Activated naive CD8-positive, alpha-beta T cell treated with anti-CD3 and anti-CD28 coated beads for 36 hours (primary cell): Measurements from ENCODE around the gene ENOX1. TPM values are rescaled to one million over a fixed set of nuclear protein-coding genes. Genes with fewer than 3 reads are reported as not detected.

Source experiments
- DNase-seq: peaks from one replicate; pipeline ENCODE4 v3.0.0; 2021
- H3K27ac Mint-ChIP-seq: one replicate; pipeline ENCODE4 v1.8.0; 2022; ENCODE audit warnings: mild to moderate bottlenecking, moderate library complexity, mixed read lengths
- H3K27me3 Mint-ChIP-seq: one replicate; pipeline ENCODE4 v1.8.0; 2022; ENCODE audit warnings: mild to moderate bottlenecking, mixed read lengths
- H3K36me3 Mint-ChIP-seq: one replicate; pipeline ENCODE4 v1.8.0; 2021; ENCODE audit warnings: mild to moderate bottlenecking, mixed read lengths
- H3K4me1 Mint-ChIP-seq: one replicate; pipeline ENCODE4 v1.8.0; 2021; ENCODE audit warnings: mixed read lengths
- H3K4me3 Mint-ChIP-seq: one replicate; pipeline ENCODE4 v1.8.0; 2022; ENCODE audit warnings: mild to moderate bottlenecking, moderate library complexity, mixed read lengths
- H3K9me3 Mint-ChIP-seq: one replicate; pipeline ENCODE4 v1.8.0; 2022; ENCODE audit warnings: mixed read lengths
- total RNA-seq, 2 experiments: library from RNA; stranded (reverse); gene quantifications; one replicate each; pipeline ENCODE4 v1.2.3, GENCODE V29; 2021

The ENOX1 gene
- total RNA-seq, 2 experiments from 2014 or later: not detected

DNA sequence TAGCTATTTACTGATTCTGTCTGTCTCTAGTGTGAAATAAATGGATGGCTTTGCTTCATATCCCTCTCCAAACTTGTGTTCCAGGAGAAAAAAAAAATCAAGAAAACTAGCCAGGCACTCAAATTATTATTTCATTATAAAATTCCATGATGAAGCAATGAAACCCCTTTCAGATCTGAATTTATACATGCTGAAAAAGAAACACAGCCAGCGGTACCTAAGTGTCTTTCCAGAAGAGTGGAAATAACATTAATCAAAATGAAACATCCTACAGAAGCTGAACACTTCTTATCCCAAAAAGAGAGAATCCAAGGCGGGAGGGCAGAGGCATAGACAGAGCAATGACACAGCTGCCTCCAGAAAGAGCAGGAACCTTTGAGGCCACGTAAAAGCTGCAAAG is 15.9 kb downstream of the ENOX1 start:
- H3K9me3 Mint-ChIP-seq: no peaks in the 10 kb centered on the region
- DNase-seq: no peak
- no peak overlapping the region for H3K4me3 Mint-ChIP-seq

GRCh38 chr13:43769529-43769928 is 17.2 kb downstream of the ENOX1 start:
- peaks cover 7% of the 10 kb centered on the region for H3K27me3 Mint-ChIP-seq
- H3K4me3 Mint-ChIP-seq: no peak overlapping the region
- H3K9me3 Mint-ChIP-seq: no peaks in the 10 kb centered on the region
- no peak overlapping the region for H3K27ac Mint-ChIP-seq
- no peaks in the 10 kb centered on the region for H3K36me3 Mint-ChIP-seq
- peaks cover 2% of the 10 kb centered on the region for H3K4me1 Mint-ChIP-seq
- DNase-seq: no peak

More for the DNA sequence above, 15.9 kb downstream of the ENOX1 start:
- Mint-ChIP-seq H3K27ac (no peak overlapping the region), H3K27me3 (peaks cover 4% of the 10 kb centered on the region), H3K36me3 (no peaks in the 10 kb centered on the region), H3K4me1 (peaks cover 2% of the 10 kb centered on the region)

GRCh38 chr13:43767341-43767931 is 19.3 kb downstream of the ENOX1 start:
- DNase-seq: no peak
- Mint-ChIP-seq H3K27ac (no peak overlapping the region), H3K9me3 (no peaks in the 10 kb centered on the region), H3K4me1 (peaks cover 2% of the 10 kb centered on the region), H3K4me3 (no peak overlapping the region), H3K27me3 (peaks cover 9% of the 10 kb centered on the region), H3K36me3 (no peaks in the 10 kb centered on the region)

GRCh38 chr13:43766725-43767124 is 20.0 kb downstream of the ENOX1 start:
- Mint-ChIP-seq H3K4me1 (peaks cover 2% of the 10 kb centered on the region), H3K36me3 (no peaks in the 10 kb centered on the region), H3K9me3 (no peaks in the 10 kb centered on the region), H3K27me3 (peaks cover 9% of the 10 kb centered on the region), H3K27ac (no peak overlapping the region), H3K4me3 (no peak overlapping the region)
- DNase-seq: no peak

GRCh38 chr13:43764349-43764748 is 22.4 kb downstream of the ENOX1 start:
- H3K27ac Mint-ChIP-seq: no peak overlapping the region
- H3K4me3 Mint-ChIP-seq: no peak overlapping the region
- no peaks in the 10 kb centered on the region for H3K9me3 Mint-ChIP-seq
- no peaks in the 10 kb centered on the region for H3K4me1 Mint-ChIP-seq
- no peak for DNase-seq
- no peaks in the 10 kb centered on the region for H3K36me3 Mint-ChIP-seq
- peaks cover 16% of the 10 kb centered on the region for H3K27me3 Mint-ChIP-seq

- Mint-ChIP-seq H3K36me3 (no peaks in the 10 kb centered on the region), H3K27ac (no peak overlapping the region)
Measured at GRCh38 chr13:43763143-43763759, 23.5 kb downstream of the ENOX1 start.

DNA sequence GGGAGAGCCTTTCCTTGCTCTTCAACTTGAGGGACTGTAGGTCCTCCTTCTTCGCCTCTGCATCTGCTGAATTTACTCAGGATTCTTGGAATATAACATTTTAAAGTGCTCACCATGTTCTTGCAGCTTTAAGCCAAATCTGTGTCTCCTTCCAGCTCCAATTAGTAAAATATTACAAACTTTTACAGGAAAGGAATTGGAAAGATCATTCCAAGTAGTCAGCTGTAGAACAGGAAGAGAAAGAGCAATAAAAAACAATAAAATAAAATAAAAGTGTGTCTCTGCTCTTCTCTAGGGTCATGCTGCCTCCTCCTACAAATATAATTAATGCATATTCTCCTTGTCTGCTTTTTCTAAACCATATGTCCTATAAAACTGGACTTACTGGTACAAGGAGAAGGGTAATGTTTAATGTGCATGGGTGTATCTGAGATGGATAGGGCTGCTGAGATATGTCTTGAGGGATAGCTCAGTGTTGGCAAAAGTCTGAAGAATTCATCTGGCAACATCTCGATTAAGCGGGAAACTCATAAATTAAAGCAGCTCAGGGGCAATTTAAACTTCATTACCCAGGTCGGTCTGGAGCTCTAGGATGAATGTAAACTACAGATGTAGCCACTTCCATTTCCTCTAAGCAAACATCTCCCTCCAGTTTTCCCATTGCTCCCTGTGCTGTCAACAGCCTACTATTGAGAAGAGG is 25.0 kb downstream of the ENOX1 start:
- H3K36me3 Mint-ChIP-seq: no peaks in the 10 kb centered on the region

More at GRCh38 chr13:43763143-43763759, 23.5 kb downstream of the ENOX1 start:
- H3K4me1 Mint-ChIP-seq: peaks cover 2% of the 10 kb centered on the region
- H3K4me3 Mint-ChIP-seq: no peak overlapping the region
- peaks cover 16% of the 10 kb centered on the region for H3K27me3 Mint-ChIP-seq
- no peaks in the 10 kb centered on the region for H3K9me3 Mint-ChIP-seq
- no peak for DNase-seq

GRCh38 chr13:43760257-43760656 is 26.5 kb downstream of the ENOX1 start:
- DNase-seq: no peak
- no peak overlapping the region for H3K4me3 Mint-ChIP-seq
- no peaks in the 10 kb centered on the region for H3K36me3 Mint-ChIP-seq
- no peak overlapping the region for H3K27ac Mint-ChIP-seq
- peaks cover 28% of the 10 kb centered on the region for H3K27me3 Mint-ChIP-seq
- H3K4me1 Mint-ChIP-seq: peaks cover 2% of the 10 kb centered on the region
- H3K9me3 Mint-ChIP-seq: no peaks in the 10 kb centered on the region

More for the DNA sequence above, 25.0 kb downstream of the ENOX1 start:
- no peak for DNase-seq
- H3K27ac Mint-ChIP-seq: no peak overlapping the region
- H3K27me3 Mint-ChIP-seq: peaks cover 20% of the 10 kb centered on the region
- no peaks in the 10 kb centered on the region for H3K9me3 Mint-ChIP-seq
- H3K4me3 Mint-ChIP-seq: no peak overlapping the region
- H3K4me1 Mint-ChIP-seq: peaks cover 2% of the 10 kb centered on the region

GRCh38 chr13:43758834-43759233 is 27.9 kb downstream of the ENOX1 start:
- Mint-ChIP-seq H3K4me3 (no peak overlapping the region), H3K27ac (no peak overlapping the region), H3K9me3 (no peaks in the 10 kb centered on the region), H3K4me1 (peaks cover 2% of the 10 kb centered on the region), H3K36me3 (no peaks in the 10 kb centered on the region), H3K27me3 (peaks cover 24% of the 10 kb centered on the region)
- DNase-seq: no peak

GRCh38 chr13:43757266-43757665 is 29.5 kb downstream of the ENOX1 start:
- DNase-seq: no peak
- H3K27ac Mint-ChIP-seq: no peak overlapping the region
- peaks cover 2% of the 10 kb centered on the region for H3K4me1 Mint-ChIP-seq
- no peak overlapping the region for H3K4me3 Mint-ChIP-seq
- H3K36me3 Mint-ChIP-seq: no peaks in the 10 kb centered on the region
- H3K27me3 Mint-ChIP-seq: peaks cover 24% of the 10 kb centered on the region
- H3K9me3 Mint-ChIP-seq: no peaks in the 10 kb centered on the region

- Mint-ChIP-seq H3K4me1 (peaks cover 2% of the 10 kb centered on the region), H3K9me3 (no peaks in the 10 kb centered on the region), H3K27ac (no peak overlapping the region), H3K27me3 (peaks cover 24% of the 10 kb centered on the region), H3K4me3 (no peak overlapping the region), H3K36me3 (no peaks in the 10 kb centered on the region)
- no peak for DNase-seq
Measured at GRCh38 chr13:43755844-43756243, 30.9 kb downstream of the ENOX1 start.

DNA sequence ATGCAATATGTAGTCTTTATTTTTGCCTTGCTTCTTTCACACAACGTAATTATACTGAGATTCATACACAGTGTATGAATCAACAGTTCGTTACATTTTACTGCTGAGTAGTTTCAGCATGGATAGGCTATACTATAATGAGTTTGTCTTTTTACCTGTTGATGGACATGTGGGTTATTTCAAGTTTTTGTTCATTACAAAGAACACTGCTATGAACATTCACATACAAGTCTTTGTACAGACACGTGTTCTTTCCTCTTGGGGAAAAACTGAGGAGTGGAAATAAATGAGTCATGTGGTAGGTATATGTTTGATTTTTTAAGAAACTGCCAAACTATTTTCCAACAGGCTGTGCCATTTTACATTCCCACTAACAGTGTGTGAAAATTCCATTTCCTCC is 35.1 kb downstream of the ENOX1 start:
- peaks cover 24% of the 10 kb centered on the region for H3K27me3 Mint-ChIP-seq
- H3K4me1 Mint-ChIP-seq: no peaks in the 10 kb centered on the region
- no peaks in the 10 kb centered on the region for H3K36me3 Mint-ChIP-seq
- no peak overlapping the region for H3K27ac Mint-ChIP-seq
- DNase-seq: no peak
- H3K4me3 Mint-ChIP-seq: no peak overlapping the region
- no peaks in the 10 kb centered on the region for H3K9me3 Mint-ChIP-seq

DNA sequence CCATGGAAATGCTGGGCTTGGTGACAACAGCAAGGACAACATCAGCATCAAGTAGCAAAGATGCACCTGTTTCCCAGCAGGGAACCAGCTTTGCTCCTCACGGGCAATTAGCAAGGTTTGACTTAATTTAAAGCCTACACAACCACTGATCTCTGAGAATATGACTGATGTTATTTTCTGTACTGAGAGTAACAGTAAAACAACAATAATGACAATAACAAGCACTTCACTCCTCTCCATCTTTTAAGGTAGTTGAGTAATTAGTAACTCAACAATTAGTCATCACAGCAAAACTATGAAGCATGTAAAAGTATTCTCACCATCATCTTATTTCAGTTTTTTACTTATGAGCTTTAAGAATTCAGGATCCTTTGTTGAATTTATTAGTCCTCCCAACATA is 37.3 kb downstream of the ENOX1 start:
- Mint-ChIP-seq H3K36me3 (no peaks in the 10 kb centered on the region), H3K27ac (no peak overlapping the region), H3K27me3 (peaks cover 12% of the 10 kb centered on the region), H3K9me3 (no peaks in the 10 kb centered on the region), H3K4me3 (no peak overlapping the region), H3K4me1 (no peaks in the 10 kb centered on the region)
- no peak for DNase-seq

DNA sequence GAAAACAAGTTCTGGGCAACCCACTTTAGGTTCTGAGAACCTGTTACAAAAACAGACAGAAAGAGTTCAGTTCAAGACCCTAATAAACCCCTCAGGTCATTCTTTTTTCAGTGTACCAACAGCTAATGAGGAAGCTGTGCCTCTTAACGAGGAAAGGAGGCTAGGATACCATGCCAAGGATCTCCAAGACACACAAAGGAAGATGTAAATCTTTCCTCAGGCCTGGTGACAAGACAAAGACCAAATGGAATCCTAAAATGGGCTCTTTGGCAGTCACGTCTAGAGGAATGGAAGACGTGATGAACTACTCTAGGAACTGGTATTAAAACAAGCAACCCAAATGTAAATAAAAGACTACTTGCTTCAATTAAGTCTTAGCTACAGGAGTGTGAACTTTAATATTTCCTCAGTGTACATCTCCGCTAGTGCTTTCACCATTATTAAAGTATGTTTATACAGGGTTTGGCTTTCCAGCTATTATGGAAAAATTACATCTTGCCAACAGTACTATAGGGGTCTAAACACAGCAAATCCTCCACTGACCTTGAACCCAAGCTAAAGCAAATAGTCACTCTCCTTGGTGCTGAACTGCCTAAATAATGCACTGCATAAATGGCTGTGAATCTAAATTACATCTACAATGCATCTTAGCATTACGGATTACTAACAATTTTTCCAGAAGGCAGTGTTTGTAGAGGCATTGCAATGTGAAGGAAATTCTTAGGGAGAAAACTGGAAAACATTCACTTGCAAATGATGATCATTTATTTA is 42.3 kb downstream of the ENOX1 start:
- no peaks in the 10 kb centered on the region for H3K4me1 Mint-ChIP-seq
- H3K36me3 Mint-ChIP-seq: no peaks in the 10 kb centered on the region
- no peak overlapping the region for H3K4me3 Mint-ChIP-seq
- DNase-seq: no peak
- no peaks in the 10 kb centered on the region for H3K9me3 Mint-ChIP-seq
- H3K27ac Mint-ChIP-seq: no peak overlapping the region
- peaks cover 9% of the 10 kb centered on the region for H3K27me3 Mint-ChIP-seq

GRCh38 chr13:43742911-43743310 is 43.9 kb downstream of the ENOX1 start:
- Mint-ChIP-seq H3K36me3 (no peaks in the 10 kb centered on the region), H3K4me3 (no peak overlapping the region), H3K27me3 (peaks cover 2% of the 10 kb centered on the region), H3K4me1 (no peaks in the 10 kb centered on the region), H3K9me3 (no peaks in the 10 kb centered on the region), H3K27ac (no peak overlapping the region)
- no peak for DNase-seq
